ENCODE measurements around the gene HEATR9.
"Not testable (repeated sequence)": the region's sequence is repeated elsewhere in the genome, so short reads cannot be mapped to it uniquely, and the experiment has no call there.

Gene HEATR9

GRCh38 chr17:35868737-35869136, at the start of gene HEATR9:
HEATR9 (minus strand) TSS chr17:35868891; CDS start chr17:35868742, 149 bp downstream.
- DNase-seq = no peak

GRCh38 chr17:35917519-35918213, 49.0 kb upstream of the HEATR9 start:
- no peak for DNase-seq

GRCh38 chr17:35915153-35915964, 46.7 kb upstream of the HEATR9 start:
- no peak for DNase-seq

GRCh38 chr17:35914354-35914753, 45.7 kb upstream of the HEATR9 start:
- DNase-seq = no peak

- DNase-seq = no peak
Measured at GRCh38 chr17:35913609-35914008, 44.9 kb upstream of the HEATR9 start.

GRCh38 chr17:35912942-35913341, 44.3 kb upstream of the HEATR9 start:
- no peak for DNase-seq

- DNase-seq = no peak
Measured at GRCh38 chr17:35912339-35912912, 43.7 kb upstream of the HEATR9 start.

- no peak for DNase-seq
Measured at GRCh38 chr17:35909408-35909807, 40.7 kb upstream of the HEATR9 start.

- no peak for DNase-seq
Measured at GRCh38 chr17:35907691-35908090, 39.0 kb upstream of the HEATR9 start.

- no peak for DNase-seq
Measured at GRCh38 chr17:35906926-35907637, 38.4 kb upstream of the HEATR9 start.

GRCh38 chr17:35906191-35906925, 37.7 kb upstream of the HEATR9 start:
- no peak for DNase-seq

- no peak for DNase-seq
Measured at GRCh38 chr17:35903451-35903850, 34.8 kb upstream of the HEATR9 start.

- DNase-seq = no peak
Measured at GRCh38 chr17:35901631-35902175, 33.0 kb upstream of the HEATR9 start.

- no peak for DNase-seq
Measured at GRCh38 chr17:35900708-35901480, 32.2 kb upstream of the HEATR9 start.

GRCh38 chr17:35900280-35900679, 31.6 kb upstream of the HEATR9 start:
- DNase-seq = no peak

GRCh38 chr17:35898283-35899070, 29.8 kb upstream of the HEATR9 start:
- DNase-seq = no peak

GRCh38 chr17:35897772-35898171, 29.1 kb upstream of the HEATR9 start:
- not testable (repeated sequence) for DNase-seq

GRCh38 chr17:35895636-35896587, 27.2 kb upstream of the HEATR9 start:
- DNase-seq = no peak

GRCh38 chr17:35894206-35894605, 25.5 kb upstream of the HEATR9 start:
- DNase-seq = no peak
